Effector memory CD4-positive, alpha-beta T cell (primary cell): ENCODE data around the gene PALLD.

Experiments
- DNase-seq, 3 donors: peaks; one replicate each; pipeline ENCODE4 v3.0.0-alpha.2; 2020
- H3K27ac ChIP-seq: 2 replicates; pipeline ENCODE4 v1.7.0; 2013; ENCODE audit warnings: mild to moderate bottlenecking, low read length, moderate library complexity; ENCODE audit not compliant: insufficient read depth, poor library complexity, severe bottlenecking
- H3K27me3 ChIP-seq: replicated peaks from 2 replicates; pipeline ENCODE4 v1.7.0; 2013; ENCODE audit warnings: mild to moderate bottlenecking, low read length; ENCODE audit not compliant: insufficient read depth, control insufficient read depth, poor library complexity, severe bottlenecking
- H3K36me3 ChIP-seq: 2 replicates; pipeline ENCODE4 v1.7.0; 2013; ENCODE audit warnings: mild to moderate bottlenecking, low read length, moderate library complexity; ENCODE audit not compliant: control insufficient read depth, insufficient read depth
- H3K4me1 ChIP-seq: 2 replicates; pipeline ENCODE4 v1.7.0; 2013; ENCODE audit warnings: low read length, mild to moderate bottlenecking; ENCODE audit not compliant: control insufficient read depth, insufficient read depth, poor library complexity, severe bottlenecking
- H3K4me3 ChIP-seq: 2 replicates; pipeline ENCODE4 v1.7.0; 2013; ENCODE audit warnings: low read length, low read depth, mild to moderate bottlenecking; ENCODE audit not compliant: insufficient read depth, poor library complexity, severe bottlenecking
- H3K9me3 ChIP-seq: 2 replicates; pipeline ENCODE4 v1.7.0; 2013; ENCODE audit warnings: mild to moderate bottlenecking, low read length, moderate library complexity; ENCODE audit not compliant: control insufficient read depth

Gene PALLD

DNA sequence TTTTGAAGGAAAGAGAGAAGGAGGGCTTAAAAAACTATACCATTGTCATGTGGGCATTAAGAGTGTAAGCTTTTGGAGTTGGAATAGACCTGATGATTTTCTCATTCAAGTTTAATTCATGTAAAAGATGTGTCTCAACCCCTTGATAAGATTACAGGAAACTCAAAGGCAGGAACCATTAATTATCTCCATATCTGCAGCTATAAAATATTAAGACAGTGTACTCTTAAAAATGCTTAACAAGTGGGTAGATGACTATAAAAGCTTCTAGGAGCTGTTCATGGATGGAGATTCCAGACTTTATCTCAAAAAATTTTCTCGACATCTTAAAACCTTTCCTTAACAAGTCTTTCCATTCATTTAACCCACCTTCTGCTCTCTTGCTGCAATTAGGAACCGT is 208.3 kb downstream of the PALLD start:
- Histone ChIP-seq H3K36me3 (no peaks in the 10 kb centered on the region), H3K27ac (no peak overlapping the region), H3K4me3 (no peak overlapping the region), H3K9me3 (no peaks in the 10 kb centered on the region), H3K27me3 (no peaks in the 10 kb centered on the region), H3K4me1 (no peaks in the 10 kb centered on the region)
- DNase-seq = no peak

DNA sequence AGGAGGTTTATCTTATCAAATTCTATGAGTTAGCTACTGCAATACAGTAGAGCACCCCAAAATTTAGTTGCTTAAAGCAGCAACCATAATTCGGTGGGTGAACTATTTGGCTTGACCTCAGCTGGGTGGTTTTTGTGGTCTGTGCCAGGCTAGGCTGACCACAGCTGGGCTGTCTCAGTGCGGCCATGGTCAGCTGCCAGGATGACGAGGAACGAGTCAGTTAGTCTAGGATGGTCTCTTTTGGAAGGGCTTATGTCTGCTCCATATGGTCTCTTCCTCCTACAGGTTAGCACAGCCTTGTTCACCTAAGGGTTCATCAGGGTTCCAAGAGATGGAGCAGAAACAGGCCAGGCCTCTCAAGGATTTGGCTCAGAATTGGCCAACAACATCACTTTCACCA is 210.4 kb downstream of the PALLD start:
- DNase-seq = no peak
- no peak overlapping the region for H3K27ac ChIP-seq
- no peak overlapping the region for H3K4me3 ChIP-seq
- H3K9me3 ChIP-seq = no peaks in the 10 kb centered on the region
- H3K4me1 ChIP-seq = no peaks in the 10 kb centered on the region
- H3K27me3 ChIP-seq = no peaks in the 10 kb centered on the region
- no peaks in the 10 kb centered on the region for H3K36me3 ChIP-seq

- H3K4me3 ChIP-seq = no peak overlapping the region
- no peak for DNase-seq
- no peaks in the 10 kb centered on the region for H3K9me3 ChIP-seq
- H3K27me3 ChIP-seq = no peaks in the 10 kb centered on the region
- H3K27ac ChIP-seq = no peak overlapping the region
- H3K4me1 ChIP-seq = no peaks in the 10 kb centered on the region
- no peaks in the 10 kb centered on the region for H3K36me3 ChIP-seq
These were observed 211.3 kb downstream of the PALLD start for GRCh38 chr4:168708108-168708507.

DNA sequence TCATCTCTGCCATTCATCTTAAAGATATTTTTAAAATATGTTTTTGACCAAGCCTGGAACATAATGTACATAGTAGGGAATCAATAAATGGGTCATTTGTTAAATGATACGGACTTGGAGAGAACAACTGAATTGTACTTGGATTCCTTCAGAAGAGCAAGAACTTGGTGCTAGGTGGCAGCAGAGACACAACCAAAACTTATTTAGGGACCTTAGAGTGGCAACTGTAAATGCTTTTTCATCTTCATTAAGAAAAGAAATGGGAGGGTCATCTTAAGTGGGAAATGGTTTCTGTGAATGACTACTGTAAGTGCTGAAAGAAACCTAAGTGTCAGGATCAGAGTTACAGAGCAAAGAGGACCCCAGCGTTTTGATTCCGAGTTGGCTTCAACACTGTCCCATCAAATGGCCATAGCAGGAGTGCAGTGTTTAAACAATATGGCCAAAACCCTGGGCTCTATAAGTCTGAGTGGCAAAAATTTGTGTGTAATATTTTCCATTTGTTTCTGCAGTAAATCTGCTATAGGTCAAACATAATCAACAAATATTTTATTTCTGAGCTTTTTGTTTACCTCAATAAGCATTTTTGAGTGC is 213.6 kb downstream of the PALLD start:
- H3K4me3 ChIP-seq = no peak overlapping the region
- no peak overlapping the region for H3K27ac ChIP-seq
- H3K27me3 ChIP-seq = no peaks in the 10 kb centered on the region
- no peak for DNase-seq
- H3K36me3 ChIP-seq = no peaks in the 10 kb centered on the region
- no peaks in the 10 kb centered on the region for H3K4me1 ChIP-seq
- no peaks in the 10 kb centered on the region for H3K9me3 ChIP-seq

- H3K4me1 ChIP-seq = no peaks in the 10 kb centered on the region
- H3K4me3 ChIP-seq = no peak overlapping the region
- no peaks in the 10 kb centered on the region for H3K9me3 ChIP-seq
- H3K27me3 ChIP-seq = no peaks in the 10 kb centered on the region
- H3K36me3 ChIP-seq = no peaks in the 10 kb centered on the region
- no peak for DNase-seq
- no peak overlapping the region for H3K27ac ChIP-seq
These were observed 214.6 kb downstream of the PALLD start for GRCh38 chr4:168711197-168712140.

GRCh38 chr4:168712316-168712890 is 215.6 kb downstream of the PALLD start:
- DNase-seq = no peak
- no peaks in the 10 kb centered on the region for H3K4me1 ChIP-seq
- H3K9me3 ChIP-seq = no peaks in the 10 kb centered on the region
- H3K4me3 ChIP-seq = no peak overlapping the region
- no peaks in the 10 kb centered on the region for H3K36me3 ChIP-seq
- no peak overlapping the region for H3K27ac ChIP-seq
- no peaks in the 10 kb centered on the region for H3K27me3 ChIP-seq

DNA sequence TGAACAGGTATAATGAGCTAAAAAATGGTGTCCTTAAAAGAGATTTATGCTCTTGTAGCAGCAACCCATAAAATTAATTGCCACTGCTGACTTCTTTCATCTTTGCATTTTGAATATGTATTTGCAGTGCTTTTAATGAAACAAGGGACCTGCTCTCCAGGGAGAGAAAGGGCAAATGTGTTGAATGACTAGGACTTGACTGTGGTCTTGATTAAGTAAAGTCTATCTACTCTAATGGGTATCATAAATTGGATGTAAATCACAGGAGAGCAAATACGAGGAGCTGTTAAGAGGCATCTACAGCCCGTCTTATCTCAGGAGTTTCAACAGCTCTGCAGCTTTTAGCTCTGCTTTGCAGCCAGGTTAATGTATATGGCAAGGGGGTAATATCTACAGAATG is 216.4 kb downstream of the PALLD start:
- no peaks in the 10 kb centered on the region for H3K9me3 ChIP-seq
- H3K27ac ChIP-seq = no peak overlapping the region
- no peaks in the 10 kb centered on the region for H3K4me1 ChIP-seq
- no peak for DNase-seq
- no peaks in the 10 kb centered on the region for H3K27me3 ChIP-seq
- no peaks in the 10 kb centered on the region for H3K36me3 ChIP-seq
- no peak overlapping the region for H3K4me3 ChIP-seq

GRCh38 chr4:168715896-168716295 is 219.0 kb downstream of the PALLD start:
- H3K4me3 ChIP-seq = no peak overlapping the region
- no peaks in the 10 kb centered on the region for H3K4me1 ChIP-seq
- H3K27ac ChIP-seq = no peak overlapping the region
- H3K36me3 ChIP-seq = no peaks in the 10 kb centered on the region
- no peaks in the 10 kb centered on the region for H3K27me3 ChIP-seq
- H3K9me3 ChIP-seq = no peaks in the 10 kb centered on the region
- DNase-seq = no peak

- Histone ChIP-seq H3K27me3 (no peaks in the 10 kb centered on the region), H3K36me3 (no peaks in the 10 kb centered on the region), H3K9me3 (no peaks in the 10 kb centered on the region), H3K4me1 (no peaks in the 10 kb centered on the region), H3K4me3 (no peak overlapping the region), H3K27ac (no peak overlapping the region)
- DNase-seq = no peak
These were observed 219.7 kb downstream of the PALLD start for GRCh38 chr4:168716406-168717129.
